Measurements from ENCODE around the gene ASCC2. TPM values are rescaled to one million over a fixed set of nuclear protein-coding genes. Genes with fewer than 3 reads are reported as not detected.

Gene ASCC2
- total and polyA plus RNA-seq, 9 donors = 26.9 to 55.6 (median 36.9) TPM

GRCh38 chr22:29856496-29856895 is 18.4 kb upstream of the ASCC2 start:
- intact Hi-C loops (cut with DNase I) = no loop called here
- no peaks in the 10 kb centered on the region for H3K9me3 ChIP-seq
- no peak for DNase-seq
- no peak for TF ChIP-seq POLR2A (IDR thresholded peaks at IDR 0.05)
- no peak for TF ChIP-seq CTCF (IDR thresholded peaks at IDR 0.05)
- TF ChIP-seq EP300 (IDR thresholded peaks at IDR 0.05) = no peak
- no peaks in the 10 kb centered on the region for H3K4me1 ChIP-seq (ENCODE audit: insufficient read depth)
- H3K4me3 ChIP-seq = no peak overlapping the region
- H3K27ac ChIP-seq = no peak overlapping the region
- H3K27me3 ChIP-seq = no peaks in the 10 kb centered on the region
- H3K36me3 ChIP-seq = no peaks in the 10 kb centered on the region
- WGBS, 3 donors = 54 to 75% (median 59%) methylated on average over 3 of the region's 3 CpGs

GRCh38 chr22:29855611-29856181 is 17.6 kb upstream of the ASCC2 start:
- Histone ChIP-seq H3K4me1 (ENCODE audit: insufficient read depth) (no peaks in the 10 kb centered on the region), H3K27ac (no peak overlapping the region), H3K4me3 (no peak overlapping the region), H3K9me3 (no peaks in the 10 kb centered on the region), H3K36me3 (no peaks in the 10 kb centered on the region), H3K27me3 (no peaks in the 10 kb centered on the region)
- intact Hi-C loops (cut with DNase I) = no loop called here
- no peak for TF ChIP-seq EP300 (IDR thresholded peaks at IDR 0.05)
- TF ChIP-seq POLR2A (IDR thresholded peaks at IDR 0.05) = no peak
- TF ChIP-seq CTCF (IDR thresholded peaks at IDR 0.05) = no peak
- DNase-seq = no peak
- 60 to 70% (median 62%) methylated on average over 10 of the region's 10 CpGs for WGBS, 3 donors

- no peak overlapping the region for H3K4me3 ChIP-seq
- intact Hi-C loops (cut with DNase I) = no loop called here
- TF ChIP-seq CTCF (IDR thresholded peaks at IDR 0.05) = no peak
- DNase-seq = no peak
- H3K27ac ChIP-seq = no peak overlapping the region
- no peaks in the 10 kb centered on the region for H3K27me3 ChIP-seq
- no peaks in the 10 kb centered on the region for H3K9me3 ChIP-seq
- 76 to 78% (median 76%) methylated on average over 3 of the region's 3 CpGs for WGBS, 3 donors
- H3K36me3 ChIP-seq = no peaks in the 10 kb centered on the region
- no peaks in the 10 kb centered on the region for H3K4me1 ChIP-seq (ENCODE audit: insufficient read depth)
Measured at GRCh38 chr22:29854432-29854831, 16.4 kb upstream of the ASCC2 start.

- H3K9me3 ChIP-seq = no peaks in the 10 kb centered on the region
- no peak for TF ChIP-seq EP300 (IDR thresholded peaks at IDR 0.05)
- no peak for TF ChIP-seq CTCF (IDR thresholded peaks at IDR 0.05)
- TF ChIP-seq POLR2A (IDR thresholded peaks at IDR 0.05) = no peak
- no peaks in the 10 kb centered on the region for H3K27me3 ChIP-seq
- no peak for DNase-seq
- WGBS, 3 donors = 60 to 61% (median 60%) methylated on average over 3 of the region's 3 CpGs
- intact Hi-C loops (cut with DNase I) = no loop called here
- no peak overlapping the region for H3K27ac ChIP-seq
- H3K4me3 ChIP-seq = no peak overlapping the region
- H3K4me1 ChIP-seq (ENCODE audit: insufficient read depth) = no peaks in the 10 kb centered on the region
- H3K36me3 ChIP-seq = no peaks in the 10 kb centered on the region
Measured at GRCh38 chr22:29848111-29848510, 10.0 kb upstream of the ASCC2 start.

All from ovary (tissue), 9 donors.